HepG2 (cell line): Measurements from ENCODE around the gene ANG. TPM values are rescaled to one million over a fixed set of nuclear protein-coding genes. Genes with fewer than 3 reads are reported as not detected.

Experiments used
- AKAP8 ChIP-seq: sonication (generic); formaldehyde crosslinking; IDR thresholded peaks from 2 replicates; pipeline ENCODE4 v1.5.1; 2020; ENCODE audit warnings: mild to moderate bottlenecking, missing genetic modification reagents
- ETV6 ChIP-seq: sonication (generic); formaldehyde crosslinking; conservative IDR thresholded peaks from 2 replicates; pipeline ENCODE4 v1.4.0; 2020; ENCODE audit warnings: missing genetic modification reagents
- GABPB1 ChIP-seq: IDR thresholded peaks from 2 replicates; pipeline ENCODE4 v1.6.1; 2016; ENCODE audit warnings: mild to moderate bottlenecking, missing genetic modification reagents, moderate library complexity, missing compliant biosample characterization
- HNRNPH1 ChIP-seq: fragments of 200-400 bp; formaldehyde crosslinking; optimal IDR thresholded peaks from 2 replicates; pipeline ENCODE3; 2017; ENCODE audit warnings: mild to moderate bottlenecking, low read depth, low read length
- JUND ChIP-seq: sonication (generic); formaldehyde crosslinking; IDR thresholded peaks from 2 replicates; pipeline ENCODE4 v1.8.0; 2022; ENCODE audit warnings: mild to moderate bottlenecking, missing genetic modification reagents
- KDM5B ChIP-seq: sonication (generic); formaldehyde crosslinking; IDR thresholded peaks from 2 replicates; pipeline ENCODE4 v1.4.0; 2020; ENCODE audit warnings: missing genetic modification reagents, mild to moderate bottlenecking, borderline replicate concordance
- MEF2D ChIP-seq: sonication (generic); formaldehyde crosslinking; IDR thresholded peaks from 2 replicates; pipeline ENCODE4 v1.5.1; 2020; ENCODE audit warnings: mild to moderate bottlenecking, missing genetic modification reagents
- MTF2 ChIP-seq: sonication (generic); formaldehyde crosslinking; IDR thresholded peaks from 2 replicates; pipeline ENCODE4 v1.5.0; 2020; ENCODE audit warnings: missing genetic modification reagents, borderline replicate concordance
- MXD1 ChIP-seq: sonication (generic); formaldehyde crosslinking; IDR thresholded peaks from 2 replicates; pipeline ENCODE4 v1.4.0; 2020; ENCODE audit warnings: mild to moderate bottlenecking, missing genetic modification reagents
- MXD4 ChIP-seq: IDR thresholded peaks from 2 replicates; pipeline ENCODE4 v1.6.1; 2016; ENCODE audit warnings: mild to moderate bottlenecking, missing biosample characterization, missing genetic modification reagents
- NCOA2 ChIP-seq: sonication (generic); formaldehyde crosslinking; IDR thresholded peaks from 2 replicates; pipeline ENCODE4 v1.8.0; 2022; ENCODE audit warnings: inconsistent platforms
- SAFB2 ChIP-seq: sonication (generic); formaldehyde crosslinking; IDR thresholded peaks from 2 replicates; pipeline ENCODE4 v1.5.1; 2020; ENCODE audit warnings: missing genetic modification reagents, low read depth, mild to moderate bottlenecking, borderline replicate concordance
- SETDB1 ChIP-seq: sonication (generic); formaldehyde crosslinking; IDR thresholded peaks from 2 replicates; pipeline ENCODE4 v1.5.1; 2020; ENCODE audit warnings: missing genetic modification reagents, mild to moderate bottlenecking, borderline replicate concordance
- SIX1 ChIP-seq: sonication (generic); formaldehyde crosslinking; IDR thresholded peaks from 2 replicates; pipeline ENCODE4 v1.4.0; 2020; ENCODE audit warnings: missing genetic modification reagents, borderline replicate concordance
- STAT6 ChIP-seq: sonication (generic); formaldehyde crosslinking; IDR thresholded peaks from 2 replicates; pipeline ENCODE4 v1.4.0; 2020; ENCODE audit warnings: missing genetic modification reagents, mild to moderate bottlenecking, borderline replicate concordance
- ZFP82 ChIP-seq: sonication (generic); formaldehyde crosslinking; IDR thresholded peaks from 2 replicates; pipeline ENCODE4 v1.5.1; 2020; ENCODE audit warnings: mild to moderate bottlenecking, missing genetic modification reagents, borderline replicate concordance
- ZMYM3 ChIP-seq: sonication (generic); formaldehyde crosslinking; IDR thresholded peaks from 2 replicates; pipeline ENCODE4 v1.5.1; 2020; ENCODE audit warnings: mild to moderate bottlenecking, missing genetic modification reagents
- ZNF124 ChIP-seq: sonication (generic); formaldehyde crosslinking; IDR thresholded peaks from 2 replicates; pipeline ENCODE4 v1.4.0; 2020; ENCODE audit warnings: missing genetic modification reagents
- ZNF143 ChIP-seq: sonication (generic); formaldehyde crosslinking; IDR thresholded peaks from 2 replicates; pipeline ENCODE4 v1.4.0; 2020; ENCODE audit warnings: missing genetic modification reagents
- ZNF337 ChIP-seq: sonication (generic); formaldehyde crosslinking; IDR thresholded peaks from 2 replicates; pipeline ENCODE4 v1.5.1; 2020; ENCODE audit warnings: missing genetic modification reagents, low read depth, mild to moderate bottlenecking, borderline replicate concordance
- ZNF343 ChIP-seq: sonication (generic); formaldehyde crosslinking; IDR thresholded peaks from 2 replicates; pipeline ENCODE4 v1.4.0; 2020; ENCODE audit warnings: mild to moderate bottlenecking, missing genetic modification reagents
- ZSCAN21 ChIP-seq: sonication (generic); formaldehyde crosslinking; IDR thresholded peaks from 2 replicates; pipeline ENCODE4 v1.8.0; 2022; ENCODE audit warnings: mild to moderate bottlenecking, missing genetic modification reagents, moderate library complexity, borderline replicate concordance
- ZSCAN29 ChIP-seq: sonication (generic); formaldehyde crosslinking; conservative IDR thresholded peaks from 2 replicates; pipeline ENCODE4 v1.4.0; 2020; ENCODE audit warnings: mild to moderate bottlenecking, missing genetic modification reagents
- polyA plus RNA-seq, 8 experiments: library from polyadenylated mRNA; depleted of rRNA in 3 of 8; stranded (reverse) in 7 of 8; unstranded in 1 of 8; fragments of >200 nt; fragmentation: Illumina TruSeq in 4 of 8; extraction: Trizol in 4 of 8; gene quantifications; 2 replicates each; pipeline versions ENCODE4 v1.2.1 to v1.2.3, GENCODE V29; 2011 to 2016; ENCODE audit warnings: low read depth in 4 of 8, missing spikeins in 1 of 8, mixed read lengths in 1 of 8; ENCODE audit not compliant: insufficient read depth in 1 of 8
- total RNA-seq, 5 experiments: library from RNA; depleted of rRNA; stranded (reverse); fragments of >200 nt; fragmentation: Illumina TruSeq; extraction: Trizol; gene quantifications; 2 replicates each; pipeline ENCODE4 v1.2.3, GENCODE V29; 2016; ENCODE audit warnings: low read depth in 1 of 5
- TF ChIP-seq, protein P1 (sequence below): IDR thresholded peaks from 2 replicates; pipeline ENCODE4 v1.6.1; 2012; ENCODE audit warnings: low read depth, low read length, improper control_type of control experiment
- TF ChIP-seq, protein P2 (sequence below): sonication (generic); formaldehyde crosslinking; IDR thresholded peaks from 2 replicates; pipeline ENCODE4 v1.9.0; 2021; ENCODE audit warnings: missing genetic modification reagents, mild to moderate bottlenecking, borderline replicate concordance

Gene ANG
- total and polyA plus RNA-seq, 2 of the 13 experiments (the other 11 are each of a cell fraction or from before 2014, with no cell fraction given), result 83.6 to 401 TPM

GRCh38 chr14:20683125-20683890 is 5.3 kb upstream of the ANG start (continued):
- TF ChIP-seq ZNF343 (no peak), ZMYM3 (CRISPR knock-in tag) (no peak), MXD1 (CRISPR knock-in tag) (peak; percentile 42; the same call in 1 of the 2 replicates), MTF2 (CRISPR knock-in tag) (no peak), GABPB1 (CRISPR knock-in tag) (no peak), NCOA2 (CRISPR knock-in tag) (peak; percentile 52; the same call in 1 of the 2 replicates), MEF2D (no peak), ZNF124 (no peak; the same call in 1 of the 2 replicates), ZSCAN29 (CRISPR knock-in tag) (no peak), ETV6 (CRISPR knock-in tag) (no peak), SIX1 (CRISPR knock-in tag) (peak; percentile 27), ZSCAN21 (CRISPR knock-in tag) (no peak; the same call in 1 of the 2 replicates), STAT6 (CRISPR knock-in tag) (no peak), SAFB2 (no peak; the same call in 1 of the 2 replicates), SETDB1 (CRISPR knock-in tag) (no peak), MXD4 (CRISPR knock-in tag) (peak; percentile 28; the same call in 1 of the 2 replicates), HNRNPH1 (no peak), AKAP8 (no peak), ZNF143 (CRISPR knock-in tag) (no peak), ZNF337 (CRISPR knock-in tag) (no peak), JUND (CRISPR knock-in tag) (no peak), ZFP82 (CRISPR knock-in tag) (no peak; the same call in 1 of the 2 replicates), KDM5B (no peak)
- TF ChIP-seq, protein P1, sequence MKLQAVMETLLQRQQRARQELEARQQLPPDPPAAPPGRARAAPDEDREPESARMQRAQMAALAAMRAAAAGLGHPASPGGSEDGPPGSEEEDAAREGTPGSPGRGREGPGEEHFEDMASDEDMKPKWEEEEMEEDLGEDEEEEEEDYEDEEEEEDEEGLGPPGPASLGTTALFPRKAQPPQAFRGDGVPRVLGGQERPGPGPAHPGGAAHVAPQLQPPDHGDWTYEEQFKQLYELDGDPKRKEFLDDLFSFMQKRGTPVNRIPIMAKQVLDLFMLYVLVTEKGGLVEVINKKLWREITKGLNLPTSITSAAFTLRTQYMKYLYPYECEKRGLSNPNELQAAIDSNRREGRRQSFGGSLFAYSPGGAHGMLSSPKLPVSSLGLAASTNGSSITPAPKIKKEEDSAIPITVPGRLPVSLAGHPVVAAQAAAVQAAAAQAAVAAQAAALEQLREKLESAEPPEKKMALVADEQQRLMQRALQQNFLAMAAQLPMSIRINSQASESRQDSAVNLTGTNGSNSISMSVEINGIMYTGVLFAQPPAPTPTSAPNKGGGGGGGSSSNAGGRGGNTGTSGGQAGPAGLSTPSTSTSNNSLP, result peak; percentile 28; the same call in 1 of the 2 replicates
- TF ChIP-seq, protein P2, sequence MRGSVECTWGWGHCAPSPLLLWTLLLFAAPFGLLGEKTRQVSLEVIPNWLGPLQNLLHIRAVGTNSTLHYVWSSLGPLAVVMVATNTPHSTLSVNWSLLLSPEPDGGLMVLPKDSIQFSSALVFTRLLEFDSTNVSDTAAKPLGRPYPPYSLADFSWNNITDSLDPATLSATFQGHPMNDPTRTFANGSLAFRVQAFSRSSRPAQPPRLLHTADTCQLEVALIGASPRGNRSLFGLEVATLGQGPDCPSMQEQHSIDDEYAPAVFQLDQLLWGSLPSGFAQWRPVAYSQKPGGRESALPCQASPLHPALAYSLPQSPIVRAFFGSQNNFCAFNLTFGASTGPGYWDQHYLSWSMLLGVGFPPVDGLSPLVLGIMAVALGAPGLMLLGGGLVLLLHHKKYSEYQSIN (CRISPR knock-in tag), result no peak
